Vagina (tissue), 2 donors: ENCODE results near the gene PLEKHA5.

Source experiments
- CTCF ChIP-seq, 3 experiments: fragments of 450-650 bp in 2 of 3; fragments of 200-600 bp in 1 of 3; sonication (generic) in 1 of 3; IDR thresholded peaks; one replicate each; pipeline ENCODE4 v1.5.1; 2017 to 2019; ENCODE audit warnings: antibody characterized with exemption in 3 of 3, mild to moderate bottlenecking in 2 of 3, moderate library complexity in 2 of 3
- POLR2AphosphoS5 ChIP-seq, 2 donors: sonication (generic); formaldehyde crosslinking; IDR thresholded peaks; one replicate each; pipeline ENCODE4 v1.9.0; 2017; ENCODE audit warnings: antibody characterized with exemption in 2 of 2, mild to moderate bottlenecking in 2 of 2, low read depth in 1 of 2; ENCODE audit not compliant: insufficient read depth in 1 of 2

- TF ChIP-seq CTCF (IDR thresholded peaks at IDR 0.05): no peak
- no peak for TF ChIP-seq POLR2AphosphoS5 (IDR thresholded peaks at IDR 0.05; ENCODE audit: insufficient read depth in 1 of 2, low read depth in 1 of 2)
These were observed 60.0 kb downstream of the PLEKHA5 start for GRCh38 chr12:19189522-19189921.
